ENCODE results near the gene QRSL1.
"Not testable (repeated sequence)": the region's sequence is repeated elsewhere in the genome, so short reads cannot be mapped to it uniquely, and the experiment has no call there.

The QRSL1 gene

DNA sequence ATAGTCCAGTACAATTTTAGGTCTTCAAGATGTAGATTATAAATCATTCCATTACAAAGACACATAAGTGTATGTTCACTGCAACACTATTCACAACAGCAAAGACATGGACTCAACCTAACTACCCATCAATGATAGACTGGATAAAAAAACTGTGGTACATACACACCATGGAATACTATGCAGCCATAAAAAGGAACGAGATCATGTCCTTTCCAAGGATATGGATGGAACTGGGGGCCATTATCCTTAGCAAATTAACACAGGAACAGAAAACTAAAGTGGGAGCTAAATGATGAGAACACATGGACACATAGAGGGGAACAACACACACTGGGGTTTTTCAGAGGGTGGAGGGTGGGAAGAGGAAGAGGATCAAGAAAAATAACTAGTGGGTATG is 6.3 kb upstream of the QRSL1 start:
- no peak for DNase-seq (ENCODE audit: low read depth)

DNA sequence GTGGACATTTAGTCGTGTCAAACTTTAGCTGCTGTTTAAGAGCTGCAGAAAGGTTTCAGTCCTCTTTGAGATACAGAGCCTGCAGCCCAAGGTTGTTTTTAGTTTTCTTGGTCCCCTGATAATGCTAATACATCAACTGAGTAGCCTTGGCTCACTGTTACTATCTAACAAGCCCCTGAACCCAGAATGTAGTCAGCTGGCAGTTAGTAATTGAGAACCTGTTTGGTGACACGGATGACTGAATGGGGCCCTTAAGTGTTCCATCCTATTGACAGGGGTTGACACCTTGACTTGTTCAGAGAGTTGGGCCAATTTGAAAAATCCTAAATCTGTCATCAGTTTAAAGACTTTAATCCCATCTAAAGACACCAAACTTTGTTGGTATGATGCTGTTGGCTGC is 2.9 kb upstream of the QRSL1 start:
- no peak for DNase-seq (ENCODE audit: low read depth)

DNA sequence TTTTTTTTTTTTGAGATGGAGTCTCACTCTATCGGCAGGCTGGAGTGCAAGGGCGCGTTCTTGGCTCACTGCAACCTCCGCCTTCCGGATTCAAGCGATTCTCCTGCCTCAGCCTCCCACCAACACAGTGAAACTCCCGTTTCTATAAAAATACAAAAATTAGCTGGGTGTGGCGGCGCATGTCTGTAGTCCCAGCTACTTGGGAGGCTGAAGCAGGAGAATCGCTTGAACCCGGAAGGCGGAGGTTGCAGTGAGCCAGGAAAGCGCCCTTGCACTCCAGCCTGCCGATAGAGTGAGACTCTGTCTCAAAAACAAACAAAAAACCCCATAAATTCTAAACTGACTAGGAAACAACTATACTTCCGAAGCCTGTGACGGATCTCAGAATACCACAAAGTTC is 1.6 kb upstream of the QRSL1 start:
- not testable (repeated sequence) for DNase-seq (ENCODE audit: low read depth)

DNA sequence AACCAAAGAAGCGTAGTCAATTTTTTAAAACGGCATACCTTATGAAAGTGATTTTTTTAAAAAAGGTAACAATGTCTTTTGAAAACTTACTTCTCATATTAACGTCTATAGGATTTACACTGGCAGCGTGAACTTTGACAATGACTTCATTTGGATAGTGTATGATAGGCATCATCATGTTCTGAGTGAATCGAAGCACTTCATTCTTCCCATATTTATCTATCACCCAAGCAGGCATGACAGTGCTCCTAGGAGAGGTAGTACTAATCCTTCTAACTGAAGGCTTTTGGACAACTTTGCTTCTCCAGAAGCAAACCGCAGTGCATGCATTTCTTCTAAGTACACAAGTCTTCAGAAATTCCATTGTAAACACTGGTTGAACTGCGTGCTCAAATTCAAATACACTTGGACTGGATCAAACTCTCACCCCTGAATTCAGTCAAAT is 698 bp upstream of the QRSL1 start:
- DNase-seq (ENCODE audit: low read depth) = no peak

DNA sequence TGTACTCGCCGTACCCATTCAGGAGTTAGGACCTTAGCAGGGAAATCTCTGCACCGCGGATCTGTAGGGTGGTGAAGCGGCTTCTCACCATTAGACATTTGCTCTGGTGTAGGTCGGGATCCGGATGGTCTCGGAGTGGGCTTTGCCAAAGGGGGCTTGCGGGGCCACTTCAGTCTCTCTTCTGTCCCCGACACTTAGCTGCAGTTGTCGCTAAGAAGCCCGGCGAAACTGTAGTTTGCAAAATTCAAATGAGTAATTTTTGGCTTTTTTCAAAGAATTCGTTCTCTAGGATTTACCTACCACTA is 433 bp downstream of the QRSL1 start:
- DNase-seq (ENCODE audit: low read depth) = no peak

- no peak for DNase-seq (ENCODE audit: low read depth)
Measured at GRCh38 chr6:106630366-106630765, 988 bp downstream of the QRSL1 start.

DNA sequence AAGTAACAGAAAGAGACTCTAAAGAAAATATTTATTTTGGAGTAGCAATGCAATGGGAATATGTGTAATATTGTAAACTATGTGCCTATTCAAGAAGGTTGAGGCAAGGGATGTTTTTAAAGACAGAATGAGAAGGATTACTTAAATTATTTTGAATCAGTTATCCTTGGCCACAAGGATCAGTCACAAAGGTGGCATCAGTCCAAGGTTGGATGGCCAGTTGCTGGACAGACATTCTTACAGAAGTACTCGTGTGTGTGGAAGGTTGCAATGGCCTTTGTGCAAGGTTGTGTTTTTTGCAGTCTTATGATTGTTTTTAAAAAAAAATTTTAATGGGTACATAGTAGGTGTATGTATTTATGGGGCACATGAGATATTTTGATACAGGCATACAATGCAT is 2.0 kb downstream of the QRSL1 start:
- no peak for DNase-seq (ENCODE audit: low read depth)

GRCh38 chr6:106634565-106634964 is 5.2 kb downstream of the QRSL1 start:
- DNase-seq (ENCODE audit: low read depth) = no peak

GRCh38 chr6:106637051-106637716 is 7.8 kb downstream of the QRSL1 start:
- DNase-seq (ENCODE audit: low read depth) = no peak

DNA sequence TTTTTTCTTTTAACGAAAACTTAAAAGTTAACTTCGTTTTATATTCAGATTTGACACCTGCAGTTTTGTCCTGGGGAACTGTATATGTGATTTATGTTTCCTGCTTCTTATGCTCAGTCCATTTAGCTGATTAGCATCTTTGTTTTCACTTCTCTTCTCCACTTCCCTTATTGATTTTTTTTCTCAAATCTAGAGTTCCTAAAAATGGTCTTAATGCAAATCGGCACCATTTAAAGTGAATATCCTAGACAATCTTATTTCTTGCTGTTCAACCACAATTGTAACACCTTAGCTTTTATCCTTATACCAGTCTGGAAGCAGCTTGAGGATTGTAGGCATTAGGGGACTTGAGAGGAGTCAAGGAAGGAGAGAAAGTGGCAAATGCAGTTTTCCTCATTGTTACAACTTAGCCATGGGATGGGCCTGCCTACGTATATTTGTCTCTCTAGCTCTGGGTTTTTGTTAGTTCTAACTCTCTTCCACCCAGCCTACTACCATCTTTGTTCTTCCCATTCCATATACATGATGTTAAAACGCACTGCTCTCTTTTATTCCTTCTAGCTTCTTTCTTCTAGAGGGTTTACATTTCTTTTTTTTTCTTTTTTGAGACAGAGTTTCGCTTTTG is 8.5 kb downstream of the QRSL1 start:
- DNase-seq (ENCODE audit: low read depth) = no peak

- no peak for DNase-seq (ENCODE audit: low read depth)
Measured at GRCh38 chr6:106639812-106640211, 10.4 kb downstream of the QRSL1 start.

GRCh38 chr6:106642476-106642875 is 13.1 kb downstream of the QRSL1 start:
- DNase-seq (ENCODE audit: low read depth) = no peak

DNA sequence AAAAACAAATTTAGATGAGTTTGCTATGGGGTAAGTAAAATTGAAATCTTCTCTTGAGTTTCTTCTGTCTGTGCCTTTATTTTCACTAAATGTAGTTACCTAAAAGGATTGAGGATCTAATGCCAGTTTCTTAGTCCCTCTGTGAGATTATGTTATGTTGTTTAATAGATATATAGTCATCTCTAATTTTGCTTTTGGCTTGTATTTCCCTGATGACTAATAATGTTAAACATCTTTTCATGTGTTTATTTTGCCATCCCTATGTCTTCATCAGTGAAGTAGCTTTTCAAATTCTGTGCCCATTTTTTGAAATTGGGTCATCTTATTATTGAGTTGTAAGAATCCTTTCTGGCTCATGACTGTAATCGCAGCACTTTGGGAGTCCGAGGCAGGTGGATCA is 13.7 kb downstream of the QRSL1 start:
- DNase-seq (ENCODE audit: low read depth) = no peak

DNA sequence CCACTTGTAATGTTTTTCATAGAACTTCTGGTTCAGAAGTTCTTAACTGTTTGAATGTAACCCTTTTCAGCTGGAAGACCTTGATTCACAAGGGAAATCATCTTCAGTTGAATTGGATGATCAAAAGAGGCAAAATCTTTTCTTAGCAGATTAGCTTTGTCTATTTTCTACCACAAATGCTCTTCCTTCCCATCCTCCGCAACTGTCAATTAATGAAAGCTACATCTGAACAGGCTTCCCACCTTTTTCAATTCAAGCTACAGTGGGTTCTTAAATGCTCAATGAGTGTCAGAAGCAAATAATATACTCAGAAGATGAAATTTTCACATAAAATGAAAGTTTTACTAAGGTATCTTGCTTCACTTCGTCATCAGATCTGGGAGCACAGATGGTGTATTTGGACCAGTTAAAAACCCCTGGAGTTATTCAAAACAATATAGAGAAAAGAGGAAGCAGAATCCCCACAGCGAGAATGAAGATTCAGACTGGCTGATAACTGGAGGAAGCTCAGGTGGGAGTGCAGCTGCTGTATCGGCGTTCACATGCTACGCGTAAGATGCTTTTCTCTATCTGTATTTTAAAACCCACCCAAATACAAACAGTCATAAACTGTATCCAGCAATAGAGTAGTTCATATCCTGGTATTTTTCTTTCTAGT is 19.4 kb downstream of the QRSL1 start:
- DNase-seq (ENCODE audit: low read depth) = no peak

DNA sequence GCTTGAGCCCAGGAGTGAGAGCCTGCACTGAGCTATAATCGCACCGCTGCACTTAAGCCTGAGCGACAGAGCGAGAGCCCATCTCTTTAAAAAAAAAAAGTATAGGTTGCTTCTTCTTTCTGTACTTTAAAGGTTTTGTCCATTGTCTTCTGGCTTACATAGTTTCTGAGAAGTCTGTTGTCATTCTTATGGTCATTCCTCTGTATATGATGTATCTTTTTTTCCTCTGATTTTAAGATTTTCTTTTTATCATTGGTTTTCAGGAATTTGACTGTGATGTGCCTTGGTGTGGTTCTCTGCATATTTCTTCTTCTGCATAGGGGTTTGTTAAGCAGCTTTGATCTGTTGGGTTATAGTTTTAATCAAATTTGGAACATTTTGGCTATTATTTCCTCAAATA is 29.1 kb downstream of the QRSL1 start:
- DNase-seq (ENCODE audit: low read depth) = no peak

DNA sequence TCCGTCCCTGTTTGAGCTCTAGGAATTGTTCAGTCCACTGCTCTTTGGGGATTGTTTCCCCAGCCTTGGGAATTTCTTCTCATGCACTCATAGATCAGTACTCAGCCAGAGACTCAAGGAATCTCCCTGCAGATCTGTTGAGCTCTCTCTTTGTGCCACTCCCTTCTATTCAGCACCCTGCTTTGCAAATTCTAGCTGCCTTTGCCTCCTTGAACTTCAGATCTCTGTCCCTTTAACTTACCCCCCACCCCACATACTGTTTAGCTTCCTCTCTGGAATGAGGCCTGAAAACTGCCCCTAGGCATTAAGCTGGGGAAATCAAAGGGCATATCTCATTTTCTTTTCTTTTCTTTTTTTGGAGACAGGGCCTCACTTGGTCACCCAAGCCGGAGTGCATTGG is 30.5 kb downstream of the QRSL1 start:
- no peak for DNase-seq (ENCODE audit: low read depth)

DNA sequence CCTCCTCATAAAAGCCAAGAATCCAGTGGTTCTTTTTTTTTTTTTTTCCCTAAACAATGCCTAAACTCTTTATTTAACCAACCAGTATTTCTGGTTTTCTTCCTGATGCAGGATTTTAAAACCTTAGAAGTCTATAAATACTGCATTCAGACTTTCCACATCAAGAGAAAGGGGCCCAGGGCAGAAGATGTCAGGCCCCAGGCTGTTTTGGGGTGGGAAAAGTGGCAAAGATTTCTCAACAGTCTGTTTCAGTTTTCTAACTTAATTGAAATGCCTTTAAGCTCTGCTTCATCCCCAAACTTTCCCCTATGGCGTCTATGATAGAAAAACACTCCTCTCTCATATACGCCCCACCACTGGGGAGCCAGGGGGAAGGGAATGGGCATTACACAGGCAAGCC is 33.1 kb downstream of the QRSL1 start:
- DNase-seq (ENCODE audit: low read depth) = no peak

DNA sequence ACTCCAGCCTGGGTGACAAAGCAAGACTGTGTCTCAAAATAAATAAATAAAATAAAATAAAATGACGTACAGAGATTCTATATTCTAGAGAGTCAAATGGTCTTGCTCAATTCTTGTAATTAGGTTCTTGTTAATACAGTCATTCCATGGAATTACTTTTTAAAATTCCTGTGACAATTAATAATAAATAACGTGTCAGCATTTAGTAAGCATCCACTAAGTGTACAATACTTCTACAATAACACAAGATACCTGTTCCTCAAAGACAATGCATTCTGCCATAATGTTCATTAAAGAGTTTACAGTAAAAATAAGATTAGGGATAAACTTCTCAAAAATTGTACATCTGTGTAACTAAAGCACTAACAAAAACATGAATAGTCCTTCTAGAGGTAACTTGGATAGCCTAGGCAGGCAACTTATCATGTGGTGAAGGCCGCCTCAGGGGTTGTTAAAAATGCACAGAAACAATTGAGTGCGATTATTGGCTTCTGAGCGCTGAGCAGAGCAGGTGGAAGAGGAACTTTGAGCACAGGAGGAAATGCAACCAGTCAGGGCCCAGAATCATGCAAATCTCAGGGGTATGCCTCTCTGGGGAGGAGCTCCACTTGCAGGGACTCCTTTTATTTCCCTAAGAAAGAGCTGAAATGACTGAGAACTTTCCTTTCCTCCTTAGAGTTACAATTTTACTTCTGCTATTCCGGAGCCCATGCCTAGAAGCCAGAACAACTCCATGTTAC is 37.1 kb downstream of the QRSL1 start:
- DNase-seq (ENCODE audit: low read depth) = no peak

DNA sequence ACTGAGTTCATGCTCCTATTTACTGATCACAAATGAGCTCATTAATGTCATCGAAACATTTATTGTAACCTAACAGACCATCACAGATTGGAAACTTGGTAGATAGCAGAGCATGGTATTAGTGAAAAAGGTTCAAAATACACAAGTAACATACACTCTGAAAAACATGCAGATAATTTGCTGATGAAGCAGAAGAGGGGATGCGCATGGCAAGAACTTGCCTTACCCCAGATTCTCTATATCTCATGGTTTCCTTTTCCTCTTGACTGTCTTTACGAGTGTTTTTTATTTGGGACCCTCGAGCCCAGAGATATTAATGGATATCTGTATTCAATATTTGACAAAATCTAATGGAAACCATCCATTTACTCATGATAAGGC is 37.6 kb downstream of the QRSL1 start:
- DNase-seq (ENCODE audit: low read depth) = no peak

DNA sequence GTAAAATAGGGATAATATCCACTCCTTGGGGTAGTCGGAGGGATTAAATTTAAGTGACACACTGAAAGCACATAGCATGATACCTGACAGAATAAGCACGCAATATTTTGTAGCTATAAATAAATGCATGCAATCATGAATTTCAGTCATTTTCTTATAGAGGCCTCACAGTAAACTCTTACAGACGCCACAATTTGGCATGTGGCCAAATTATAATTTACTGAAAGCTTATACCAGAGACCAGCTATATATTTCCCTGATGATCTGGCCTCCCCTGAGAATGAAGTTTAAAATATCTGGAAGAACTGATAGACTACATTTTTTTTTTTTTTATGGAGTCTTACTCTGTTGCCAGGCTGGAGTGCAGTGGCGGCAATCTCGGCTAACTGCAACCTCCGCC is 40.9 kb downstream of the QRSL1 start:
- DNase-seq (ENCODE audit: low read depth) = no peak

GRCh38 chr6:106671651-106672050 is 42.3 kb downstream of the QRSL1 start:
- DNase-seq (ENCODE audit: low read depth) = no peak

DNA sequence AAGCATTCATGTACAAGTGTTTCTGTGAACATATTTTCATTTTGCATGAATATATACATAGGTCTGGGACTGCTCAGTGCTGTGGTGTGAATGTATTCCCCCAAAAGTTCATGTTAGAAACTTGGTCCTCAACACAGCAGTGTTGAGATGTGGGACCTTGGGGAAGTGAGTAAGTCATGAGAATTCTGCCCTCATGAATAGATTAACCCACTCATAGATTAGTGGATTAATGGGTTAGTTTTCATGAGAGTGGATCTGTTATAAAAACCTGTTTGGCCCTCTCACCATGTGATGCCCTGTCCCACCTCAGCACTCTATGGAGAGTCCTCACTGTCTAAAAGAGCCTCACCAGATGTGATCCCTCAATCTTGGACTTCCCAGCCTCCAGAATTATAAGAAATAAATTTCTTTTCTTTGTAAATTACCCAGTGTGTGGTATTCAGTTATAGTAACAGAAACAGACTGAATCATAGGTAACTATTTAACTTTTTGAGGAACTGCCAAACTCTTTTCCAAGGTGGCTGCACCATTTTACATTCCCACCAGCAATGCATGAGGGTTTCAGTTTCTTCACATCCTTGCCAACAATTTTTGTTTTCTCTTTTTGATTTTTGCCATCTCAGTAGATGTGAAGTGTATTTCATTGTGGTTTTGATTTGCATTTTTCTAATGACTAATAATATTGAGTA is 45.3 kb downstream of the QRSL1 start:
- DNase-seq (ENCODE audit: low read depth) = no peak

GRCh38 chr6:106677282-106677681 is 47.9 kb downstream of the QRSL1 start:
- DNase-seq (ENCODE audit: low read depth) = no peak
